Measurements from ENCODE around the gene NACAD. TPM values are rescaled to one million over a fixed set of nuclear protein-coding genes. Genes with fewer than 3 reads are reported as not detected.
A peak's percentile ranks its signal among the peaks of the same experiment; 100 is the strongest.

The NACAD gene
- total and polyA plus RNA-seq, 8 donors: 2.0 to 10.9 (median 9.3) TPM

DNA sequence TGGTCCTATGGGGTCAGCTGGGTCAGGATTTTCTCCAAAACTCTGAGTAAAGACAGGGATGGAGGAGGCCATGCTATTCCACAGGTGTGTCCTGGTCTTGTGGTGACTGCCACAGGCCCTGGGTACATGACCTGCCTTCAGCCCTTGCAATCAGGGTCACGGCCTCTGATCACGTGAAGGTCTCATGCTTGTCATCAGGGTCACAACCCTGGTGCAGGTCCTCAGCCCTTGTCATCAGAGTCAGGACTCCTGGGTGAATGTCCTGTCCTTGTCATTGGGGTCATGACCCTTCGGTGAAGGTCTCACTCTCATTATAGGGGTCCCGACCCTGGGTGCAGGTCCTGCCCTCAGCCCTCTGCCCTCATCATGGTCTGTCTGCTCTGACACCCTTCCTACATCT, 44.6 kb upstream of the NACAD start:
- Histone ChIP-seq H3K9me3 (no peaks in the 10 kb centered on the region), H3K4me3 (no peak overlapping the region), H3K27me3 (peaks cover 0 to 7% of the 10 kb centered on the region in 2 donors), H3K27ac (no peak overlapping the region), H3K4me1 (no peaks in the 10 kb centered on the region), H3K36me3 (no peaks in the 10 kb centered on the region)
- ATAC-seq: no peak
- no peak for DNase-seq
- TF ChIP-seq, protein P1, sequence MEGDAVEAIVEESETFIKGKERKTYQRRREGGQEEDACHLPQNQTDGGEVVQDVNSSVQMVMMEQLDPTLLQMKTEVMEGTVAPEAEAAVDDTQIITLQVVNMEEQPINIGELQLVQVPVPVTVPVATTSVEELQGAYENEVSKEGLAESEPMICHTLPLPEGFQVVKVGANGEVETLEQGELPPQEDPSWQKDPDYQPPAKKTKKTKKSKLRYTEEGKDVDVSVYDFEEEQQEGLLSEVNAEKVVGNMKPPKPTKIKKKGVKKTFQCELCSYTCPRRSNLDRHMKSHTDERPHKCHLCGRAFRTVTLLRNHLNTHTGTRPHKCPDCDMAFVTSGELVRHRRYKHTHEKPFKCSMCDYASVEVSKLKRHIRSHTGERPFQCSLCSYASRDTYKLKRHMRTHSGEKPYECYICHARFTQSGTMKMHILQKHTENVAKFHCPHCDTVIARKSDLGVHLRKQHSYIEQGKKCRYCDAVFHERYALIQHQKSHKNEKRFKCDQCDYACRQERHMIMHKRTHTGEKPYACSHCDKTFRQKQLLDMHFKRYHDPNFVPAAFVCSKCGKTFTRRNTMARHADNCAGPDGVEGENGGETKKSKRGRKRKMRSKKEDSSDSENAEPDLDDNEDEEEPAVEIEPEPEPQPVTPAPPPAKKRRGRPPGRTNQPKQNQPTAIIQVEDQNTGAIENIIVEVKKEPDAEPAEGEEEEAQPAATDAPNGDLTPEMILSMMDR (IDR thresholded peaks at IDR 0.05): no peak
- intact Hi-C loops (cut with DNase I): loop anchor here in 1 of 2 donors (10.0 kb wide), 2 partner anchors 169 to 279 kb away; no protein-coding TSS in a partner anchor

DNA sequence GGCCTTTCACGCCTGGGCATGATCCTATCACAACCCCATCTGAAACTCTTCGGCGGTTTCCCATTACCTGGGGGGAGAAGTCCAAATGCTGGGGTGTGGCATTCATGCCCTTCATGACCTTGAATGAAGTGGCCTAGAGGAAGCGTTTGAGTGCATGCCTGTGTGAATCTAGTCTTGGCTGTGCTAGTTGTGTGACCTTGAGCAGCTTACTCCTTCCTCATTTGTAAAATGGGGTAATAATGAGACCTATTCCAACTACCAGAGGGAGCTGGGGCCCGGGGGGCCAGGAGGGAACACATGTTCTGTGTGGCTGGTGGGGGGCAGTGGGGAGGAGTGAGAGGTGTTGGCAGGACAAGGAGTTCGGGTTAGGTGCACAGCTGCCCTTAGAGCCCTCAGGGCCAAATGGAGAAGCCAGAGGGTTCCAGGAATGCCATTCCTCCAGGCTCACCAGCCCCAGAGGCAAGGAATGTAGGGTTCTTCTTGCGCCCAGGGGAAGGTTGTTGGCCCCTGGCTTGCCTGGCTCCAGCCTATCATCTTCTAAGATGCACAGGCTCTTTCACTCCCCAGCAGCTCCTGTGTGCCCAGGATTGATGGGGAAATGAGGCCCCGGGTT, 44.0 kb upstream of the NACAD start:
- H3K4me3 ChIP-seq: no peak overlapping the region
- TF ChIP-seq, protein P1 (IDR thresholded peaks at IDR 0.05): no peak
- peaks cover 0 to 3% of the 10 kb centered on the region in 2 donors for H3K27me3 ChIP-seq
- no peaks in the 10 kb centered on the region for H3K36me3 ChIP-seq
- intact Hi-C loops (cut with DNase I): loop anchor here in 1 of 2 donors (10.0 kb wide), 2 partner anchors 168 to 278 kb away; no protein-coding TSS in a partner anchor
- DNase-seq: peak in 1 of 4 donors; percentile 49
- H3K9me3 ChIP-seq: no peaks in the 10 kb centered on the region
- no peak overlapping the region for H3K27ac ChIP-seq
- no peak for ATAC-seq
- no peaks in the 10 kb centered on the region for H3K4me1 ChIP-seq

DNA sequence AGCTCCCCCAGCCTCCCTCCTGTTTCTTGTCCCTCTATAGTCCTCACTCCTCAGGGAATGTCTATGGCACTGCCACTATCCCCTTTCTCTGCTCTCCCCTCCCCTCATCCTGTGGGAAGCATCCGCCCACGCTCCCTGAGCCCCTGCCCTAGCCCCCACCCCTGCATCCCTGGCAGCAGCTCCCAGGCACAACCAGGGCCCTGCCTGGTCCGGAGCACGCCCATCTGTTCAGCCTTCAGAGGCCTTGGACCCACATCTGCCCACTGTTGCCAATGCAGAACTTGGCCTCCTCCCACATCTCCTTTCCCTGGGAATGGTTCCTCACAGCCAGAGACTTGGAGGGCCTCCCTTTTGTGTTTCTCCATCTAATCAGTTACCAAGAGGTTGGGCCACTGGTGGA, 43.1 kb upstream of the NACAD start:
- intact Hi-C loops (cut with DNase I): loop anchor here in 1 of 2 donors (10.0 kb wide), 2 partner anchors 167 to 277 kb away; no protein-coding TSS in a partner anchor
- Histone ChIP-seq H3K27ac (no peak overlapping the region), H3K9me3 (no peaks in the 10 kb centered on the region), H3K4me1 (no peaks in the 10 kb centered on the region), H3K4me3 (no peak overlapping the region), H3K36me3 (no peaks in the 10 kb centered on the region), H3K27me3 (no peaks in the 10 kb centered on the region)
- TF ChIP-seq, protein P1 (IDR thresholded peaks at IDR 0.05): no peak
- DNase-seq (no peak), ATAC-seq (no peak)

DNA sequence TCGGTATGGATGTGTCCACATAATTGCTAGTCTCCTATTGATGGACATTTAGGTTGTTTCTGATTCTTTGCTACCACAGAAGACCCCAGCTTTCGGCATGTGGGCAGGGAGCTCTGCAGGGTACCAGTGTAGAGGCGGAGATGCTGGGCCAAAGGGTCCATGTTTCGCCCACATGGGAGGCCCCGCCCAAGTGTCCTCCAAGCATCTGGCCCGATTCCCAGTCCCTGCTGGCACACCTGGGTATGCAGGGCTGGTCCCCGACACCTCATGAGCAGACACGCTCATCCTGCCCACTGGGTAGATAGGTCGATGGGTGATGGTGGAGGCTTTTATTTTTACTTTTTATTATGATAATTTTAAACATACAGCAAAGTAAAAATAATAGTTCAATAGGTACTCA, 42.1 kb upstream of the NACAD start:
- Histone ChIP-seq H3K27me3 (no peaks in the 10 kb centered on the region), H3K36me3 (no peaks in the 10 kb centered on the region), H3K4me1 (no peaks in the 10 kb centered on the region), H3K9me3 (no peaks in the 10 kb centered on the region), H3K27ac (no peak overlapping the region), H3K4me3 (no peak overlapping the region)
- intact Hi-C loops (cut with DNase I): loop anchor here in 1 of 2 donors (10.0 kb wide), 2 partner anchors 166 to 276 kb away; no protein-coding TSS in a partner anchor
- TF ChIP-seq, protein P1 (IDR thresholded peaks at IDR 0.05): no peak
- no peak for ATAC-seq
- DNase-seq: no peak

DNA sequence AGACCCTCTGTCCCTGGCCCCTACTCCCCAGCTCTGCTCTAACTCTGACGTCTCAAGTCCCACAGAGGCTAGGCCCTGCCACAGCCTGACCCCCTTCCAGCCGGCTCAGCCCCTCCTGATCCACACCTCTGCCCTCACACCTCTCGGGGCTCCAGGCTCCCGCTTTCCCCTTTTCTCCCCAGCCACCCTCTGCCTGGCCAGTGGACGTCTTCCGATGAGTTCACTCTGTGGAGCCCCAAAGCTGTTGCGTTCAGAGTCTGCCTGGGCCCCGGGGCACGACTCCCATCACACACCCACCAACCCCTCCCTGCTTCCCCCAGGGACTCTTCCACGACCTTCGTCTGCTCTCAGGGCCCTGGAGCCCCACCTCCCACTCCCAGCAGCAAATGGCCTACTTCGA, 41.1 kb upstream of the NACAD start:
- Histone ChIP-seq H3K4me3 (no peak overlapping the region), H3K9me3 (no peaks in the 10 kb centered on the region), H3K4me1 (no peaks in the 10 kb centered on the region), H3K27me3 (no peaks in the 10 kb centered on the region), H3K36me3 (no peaks in the 10 kb centered on the region), H3K27ac (no peak overlapping the region)
- TF ChIP-seq, protein P1 (IDR thresholded peaks at IDR 0.05): no peak
- no peak for DNase-seq
- ATAC-seq: no peak
- intact Hi-C loops (cut with DNase I): loop anchor here in 1 of 2 donors (10.0 kb wide), 2 partner anchors 165 to 275 kb away; no protein-coding TSS in a partner anchor

Measured in left lung (tissue), 10 donors.